ENCODE data around the gene DNAJC12.

- TF ChIP-seq CTCF (IDR thresholded peaks at IDR 0.05) (no peak), POLR2A (IDR thresholded peaks at IDR 0.05) (no peak)
Measured at GRCh38 chr10:67815571-67816059, 22.4 kb downstream of the DNAJC12 start.

All from uterus (tissue), 2 donors.